ENCODE results near the gene IFT122.
"Not testable (repeated sequence)": the region's sequence is repeated elsewhere in the genome, so short reads cannot be mapped to it uniquely, and the experiment has no call there.

Gene IFT122

DNA sequence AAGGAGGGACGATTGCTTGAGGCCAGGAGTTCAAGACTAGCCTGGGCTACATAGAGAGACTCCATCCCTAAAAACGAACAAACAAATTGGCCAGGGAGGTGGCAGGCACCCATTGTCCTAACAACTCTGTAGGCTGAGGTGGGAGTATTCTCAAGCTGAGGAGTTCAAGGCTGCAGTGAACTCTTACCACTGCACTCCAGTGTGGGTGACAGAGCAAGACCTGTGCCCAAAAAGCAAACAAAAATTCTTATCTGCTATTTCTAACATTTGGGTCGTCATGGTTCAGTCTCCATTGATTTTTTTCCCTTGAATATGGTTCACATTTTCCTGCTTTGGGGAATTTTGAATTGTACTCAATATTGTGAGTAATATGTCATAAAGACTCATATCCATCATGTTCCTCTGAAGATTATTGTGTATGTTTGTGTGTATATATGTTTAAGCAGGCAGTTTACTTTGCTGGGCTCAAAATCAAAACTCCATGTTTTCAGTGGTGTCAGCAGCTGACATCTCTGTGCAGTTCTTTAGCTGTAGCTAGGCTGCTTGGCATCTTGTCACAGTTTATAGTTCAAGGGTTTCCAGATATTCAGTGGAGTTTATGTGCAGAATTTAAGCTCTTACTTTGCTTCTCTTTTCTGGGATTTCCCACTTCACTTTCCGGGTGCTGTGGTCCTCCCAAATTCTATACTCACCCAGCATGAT is 33.2 kb downstream of the IFT122 start:
- no peak for DNase-seq (ENCODE audit: low read depth)

DNA sequence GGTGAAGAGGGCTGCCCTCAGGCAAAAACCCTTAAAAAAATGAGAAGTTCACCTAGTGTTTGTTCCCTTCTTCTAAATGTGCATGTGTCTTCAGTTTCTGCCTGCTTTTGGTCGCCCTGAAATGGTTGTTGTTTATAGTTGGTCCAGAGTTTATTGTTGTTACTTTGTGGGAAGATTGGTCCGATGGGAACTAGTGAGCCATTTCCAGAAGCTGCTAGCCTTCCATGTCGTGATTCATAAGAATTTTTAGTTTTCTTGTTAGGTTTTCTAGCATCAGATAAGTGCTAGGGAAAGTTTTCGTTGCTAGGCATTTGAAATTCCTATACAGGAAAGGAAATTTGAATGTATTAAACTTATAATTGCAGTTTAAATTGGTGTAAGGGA is 33.7 kb downstream of the IFT122 start:
- no peak for DNase-seq (ENCODE audit: low read depth)

DNA sequence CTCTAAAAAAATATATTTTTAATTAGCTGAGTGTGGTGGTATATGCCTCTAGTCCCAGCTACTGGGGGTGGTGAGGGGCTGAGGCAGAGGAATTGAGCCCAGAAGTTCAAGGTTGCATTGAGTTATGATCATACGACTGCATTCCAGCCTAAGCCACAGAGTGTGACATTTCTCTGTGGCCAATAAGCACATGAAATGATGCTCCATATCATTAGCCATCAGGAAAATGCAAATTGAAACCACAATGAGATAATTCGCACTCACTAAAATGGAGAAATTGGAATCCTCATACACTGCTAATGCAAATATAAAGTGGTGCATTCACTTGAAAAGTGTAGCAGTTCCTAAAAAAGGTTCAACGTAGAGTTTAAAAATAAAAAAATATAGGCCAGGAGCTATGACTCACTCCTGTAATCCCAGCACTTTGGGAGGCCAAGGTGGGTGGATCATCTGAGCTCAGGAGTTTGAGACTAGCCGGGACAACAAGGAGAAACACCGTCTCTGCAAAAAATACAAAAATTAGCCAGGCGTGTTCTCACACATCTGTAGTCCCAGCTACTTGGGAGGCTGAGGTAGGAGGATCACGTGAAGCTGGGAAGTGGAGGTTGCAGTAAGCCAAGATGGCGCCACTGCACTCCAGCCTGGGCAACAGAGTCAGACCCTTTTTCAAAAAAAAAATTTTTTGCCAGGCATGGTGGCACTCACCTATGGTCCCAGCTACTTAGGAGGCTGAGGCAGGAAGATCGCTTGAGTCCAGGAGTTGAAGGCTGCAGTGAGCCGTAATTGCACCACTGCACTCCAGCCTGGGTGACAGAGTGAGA is 35.2 kb downstream of the IFT122 start:
- DNase-seq (ENCODE audit: low read depth) = no peak

DNA sequence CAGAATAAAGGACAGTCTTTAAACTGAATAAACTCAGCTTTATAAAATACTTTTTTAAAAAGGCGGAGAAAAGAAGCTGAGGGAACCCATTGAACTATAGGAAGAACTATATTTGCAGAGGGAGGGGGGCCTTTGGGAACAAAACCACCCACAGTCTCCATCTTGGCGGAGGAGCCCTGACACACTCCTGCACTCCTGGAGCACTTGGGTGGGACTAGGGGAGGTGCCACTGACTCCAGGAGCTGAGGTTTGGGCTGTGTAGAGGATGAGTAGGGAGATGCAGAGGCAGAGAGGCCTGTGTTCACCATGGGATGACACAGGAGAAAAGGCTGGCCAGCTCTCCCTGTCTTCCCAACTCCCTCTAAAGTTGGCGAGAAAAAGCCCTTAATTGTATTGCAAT is 35.8 kb downstream of the IFT122 start:
- no peak for DNase-seq (ENCODE audit: low read depth)

DNA sequence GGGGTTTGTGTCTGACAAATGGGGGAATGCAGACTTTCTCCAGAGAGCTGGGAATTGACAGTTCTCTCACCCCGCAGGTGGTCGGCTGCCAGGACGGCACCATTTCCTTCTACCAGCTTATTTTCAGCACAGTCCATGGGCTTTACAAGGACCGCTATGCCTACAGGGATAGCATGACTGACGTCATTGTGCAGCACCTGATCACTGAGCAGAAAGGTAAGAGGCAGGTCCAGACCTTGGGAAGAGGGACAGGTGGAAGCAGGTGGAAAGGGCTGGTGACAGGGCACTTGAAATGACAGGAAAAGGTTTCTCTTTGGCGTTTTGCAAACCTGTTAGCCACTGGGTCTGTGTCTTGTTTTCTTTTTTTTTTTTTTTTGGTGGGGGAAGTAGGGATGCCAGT is 36.6 kb downstream of the IFT122 start:
- no peak for DNase-seq (ENCODE audit: low read depth)

DNA sequence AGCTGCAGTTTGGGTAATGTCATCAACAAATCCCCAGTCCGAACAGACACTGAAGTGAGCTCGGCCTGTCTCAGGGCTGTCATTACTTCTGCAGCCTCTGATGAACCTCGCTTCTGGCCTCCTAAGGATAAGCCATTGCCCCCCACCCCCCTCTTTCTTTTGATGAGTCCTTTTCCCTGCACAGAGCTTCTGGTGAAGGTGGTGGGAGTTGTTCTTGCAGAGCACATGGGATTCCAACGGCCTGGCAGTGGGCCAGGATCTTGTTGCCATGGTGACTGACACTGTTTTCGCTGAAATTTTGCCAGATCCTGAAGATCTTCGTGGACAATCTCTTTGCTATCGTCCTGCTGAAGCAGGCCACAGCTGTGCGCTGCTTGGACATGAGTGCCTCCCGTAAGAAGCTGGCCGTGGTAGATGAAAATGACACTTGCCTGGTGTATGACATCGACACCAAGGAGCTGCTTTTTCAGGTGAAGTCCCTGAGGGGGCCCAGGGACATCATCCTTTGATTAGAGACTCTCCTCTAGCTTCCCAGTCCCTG is 41.3 kb downstream of the IFT122 start:
- DNase-seq (ENCODE audit: low read depth) = not testable (repeated sequence)

DNA sequence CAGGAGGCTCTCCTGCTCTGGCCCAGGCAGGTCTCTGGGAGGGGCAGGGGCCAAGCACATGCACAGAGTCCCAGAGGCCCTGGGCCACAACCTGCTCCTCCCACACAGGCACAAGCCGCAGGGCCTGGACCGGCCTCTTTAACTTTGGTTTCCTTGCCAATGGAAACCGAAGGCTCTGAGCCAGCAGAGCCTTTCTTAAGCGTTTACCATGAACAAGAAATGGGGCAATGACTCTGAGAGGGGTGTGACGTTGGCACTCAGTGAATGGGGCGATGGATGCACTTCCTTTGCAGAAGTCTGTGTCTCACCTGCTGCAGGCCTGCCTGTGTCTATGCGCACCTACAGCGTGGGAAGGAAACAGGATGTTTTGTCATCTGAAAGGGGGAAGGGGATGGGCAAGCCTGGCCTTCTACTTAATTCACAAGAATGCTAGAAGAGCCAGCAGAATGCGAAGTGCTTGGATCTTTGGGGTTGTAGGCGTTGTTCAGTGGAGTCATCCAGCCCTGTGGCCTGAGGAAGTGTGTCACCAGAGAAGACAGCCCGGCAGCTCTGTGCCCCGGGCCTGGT is 41.8 kb downstream of the IFT122 start:
- peak; percentile 43 for DNase-seq (ENCODE audit: low read depth)

DNA sequence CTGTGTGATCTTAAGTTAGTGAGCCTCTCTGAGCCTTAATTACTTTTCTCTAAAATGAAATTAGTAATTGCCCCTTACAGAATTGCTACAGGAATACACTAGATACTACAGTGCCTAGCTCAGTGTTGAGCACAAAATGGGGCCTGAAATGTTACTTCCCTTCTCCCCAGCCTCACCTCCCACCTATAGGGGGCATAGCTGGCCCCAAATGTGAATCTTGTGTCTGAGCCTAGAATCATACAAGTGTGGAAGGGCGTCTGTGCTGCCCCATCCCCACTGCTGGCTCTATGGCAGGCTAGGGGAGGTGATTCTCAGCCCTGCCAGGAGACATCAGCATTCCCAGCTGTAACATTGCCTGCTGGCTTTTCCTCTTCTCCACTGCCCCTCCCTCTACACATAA is 42.7 kb downstream of the IFT122 start:
- no peak for DNase-seq (ENCODE audit: low read depth)

DNA sequence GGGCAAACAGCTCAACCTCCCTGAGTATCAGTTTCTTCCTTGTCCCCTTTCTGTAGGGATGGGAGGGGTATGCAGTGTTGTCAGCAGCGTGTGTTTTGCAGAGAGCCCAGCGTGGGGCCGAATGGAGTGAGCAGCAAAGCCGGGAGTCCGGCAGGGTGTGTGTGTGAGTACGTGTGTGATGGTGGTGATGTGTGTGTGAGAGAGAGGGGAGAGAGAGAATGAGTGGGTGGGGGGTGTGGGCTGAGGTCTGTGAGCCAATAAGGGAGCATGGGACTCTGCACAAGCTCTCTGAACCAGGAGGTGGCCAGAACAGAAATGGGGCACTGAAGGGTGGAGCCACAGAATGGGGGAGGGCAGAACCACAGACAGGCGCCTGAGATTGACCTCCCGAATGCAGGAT is 43.8 kb downstream of the IFT122 start:
- DNase-seq (ENCODE audit: low read depth) = no peak

DNA sequence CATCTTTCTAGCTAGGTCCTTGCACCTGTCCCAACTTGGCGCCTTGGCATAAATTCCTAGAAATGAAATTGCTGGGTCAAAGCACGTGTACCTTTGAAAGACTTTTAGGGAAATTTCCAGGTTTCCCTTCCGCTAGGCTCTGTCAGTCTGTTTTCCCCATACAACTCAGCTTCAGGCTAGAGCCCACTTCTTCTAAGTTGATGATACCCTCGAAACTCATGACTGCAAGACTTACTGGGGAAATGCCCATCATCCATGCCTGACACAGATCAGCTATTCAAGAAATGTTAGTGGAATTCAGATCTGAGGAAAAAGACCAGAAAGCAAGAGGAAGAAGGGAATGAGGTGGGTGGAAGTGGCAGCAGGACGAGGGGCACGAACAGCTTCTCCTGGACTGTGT is 45.1 kb downstream of the IFT122 start:
- not testable (repeated sequence) for DNase-seq (ENCODE audit: low read depth)

DNA sequence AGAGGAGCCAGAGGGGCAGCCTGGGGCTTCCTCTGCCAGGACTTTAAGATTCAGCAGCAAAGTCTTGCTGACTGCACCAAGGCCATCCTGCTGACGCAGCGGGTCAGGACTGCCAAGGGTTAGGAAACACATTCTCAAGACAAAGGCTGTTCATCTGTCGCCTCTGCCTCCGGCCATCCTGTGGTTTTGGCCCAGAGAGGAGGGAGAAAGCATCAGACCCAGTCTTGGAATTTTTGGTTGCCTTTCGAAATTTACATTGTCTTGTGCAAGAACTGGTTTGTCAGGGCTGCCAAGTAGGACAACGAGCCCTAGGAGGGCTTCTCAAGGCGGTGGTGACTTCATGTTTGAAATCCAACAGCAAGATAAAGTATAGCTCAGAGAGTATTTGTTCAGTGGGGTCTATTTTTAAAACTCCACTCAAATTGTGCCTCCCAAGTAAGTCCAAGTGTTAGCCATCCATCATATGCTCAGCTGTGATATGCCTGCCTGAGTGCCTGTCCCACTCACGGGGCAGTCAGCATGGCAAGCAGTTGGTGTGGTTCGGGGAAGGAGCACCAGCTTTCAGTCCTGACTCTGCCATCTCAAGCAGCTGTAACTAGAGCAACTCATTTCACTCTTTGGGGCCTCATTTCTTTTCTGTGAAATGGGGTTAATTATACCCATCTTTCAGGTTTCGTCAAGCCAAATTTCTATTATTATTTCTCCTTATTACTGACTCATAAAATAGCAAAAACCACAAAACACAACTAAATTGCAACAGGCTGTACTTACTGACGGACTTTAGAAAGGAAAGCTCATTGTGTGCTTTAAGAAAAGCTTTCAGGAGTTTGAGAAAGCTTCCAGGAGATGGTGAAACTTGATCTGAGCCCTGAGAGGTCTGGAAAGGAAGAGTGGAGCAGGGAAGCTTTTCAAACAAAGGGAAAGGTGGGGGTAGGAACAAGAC is 46.0 kb downstream of the IFT122 start:
- peak; percentile 96 for DNase-seq (ENCODE audit: low read depth)

DNA sequence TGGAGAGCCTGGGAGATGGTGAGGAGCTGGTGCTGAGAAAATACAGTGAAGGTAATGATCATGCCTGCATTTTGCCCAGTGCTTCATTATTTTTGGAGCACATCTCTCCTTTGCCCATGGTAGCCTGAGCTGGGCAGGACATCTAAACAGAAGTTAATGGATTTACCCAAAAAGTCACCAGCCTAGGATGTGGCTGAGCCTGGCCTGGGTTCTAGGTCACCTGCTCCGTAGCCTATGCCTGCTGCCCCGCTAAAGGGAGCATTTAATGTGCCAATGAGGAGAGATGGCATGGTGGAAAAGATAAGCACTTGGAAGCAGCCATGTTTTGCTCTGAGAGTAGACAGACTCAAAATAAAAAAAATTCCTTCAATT is 46.6 kb downstream of the IFT122 start:
- DNase-seq (ENCODE audit: low read depth) = no peak

DNA sequence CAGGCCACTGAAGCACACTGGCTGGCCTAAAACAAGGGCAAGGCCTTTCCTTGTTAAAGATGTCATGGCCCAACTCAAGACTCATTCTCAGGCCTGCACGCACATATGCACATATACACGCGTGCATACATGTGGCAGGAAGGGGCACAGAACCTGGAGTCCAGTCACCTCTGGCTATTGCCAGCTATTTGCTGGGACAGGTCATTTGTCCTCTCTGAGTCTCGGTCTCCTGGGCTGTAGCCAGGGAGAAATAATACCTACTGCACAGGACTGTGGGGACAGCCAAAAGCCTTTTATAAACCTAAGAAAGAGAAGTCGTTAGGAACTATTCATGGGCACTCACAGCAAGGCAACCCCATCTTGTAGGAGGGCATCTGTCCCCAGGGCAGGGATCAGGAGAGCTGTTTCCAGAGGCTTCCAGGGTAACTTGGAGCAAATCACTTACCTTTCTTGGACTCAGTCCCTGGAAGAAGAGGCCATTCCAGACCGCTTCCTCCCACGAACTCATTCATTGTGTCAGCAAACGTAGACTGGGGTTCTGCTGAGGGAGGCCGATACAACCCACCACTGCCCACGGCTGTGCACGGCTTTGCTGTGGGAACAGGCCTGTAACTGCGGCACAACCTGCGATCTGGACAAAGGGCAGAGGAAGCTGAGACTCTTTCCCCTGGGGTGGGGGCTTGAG is 47.3 kb downstream of the IFT122 start:
- DNase-seq (ENCODE audit: low read depth) = no peak

DNA sequence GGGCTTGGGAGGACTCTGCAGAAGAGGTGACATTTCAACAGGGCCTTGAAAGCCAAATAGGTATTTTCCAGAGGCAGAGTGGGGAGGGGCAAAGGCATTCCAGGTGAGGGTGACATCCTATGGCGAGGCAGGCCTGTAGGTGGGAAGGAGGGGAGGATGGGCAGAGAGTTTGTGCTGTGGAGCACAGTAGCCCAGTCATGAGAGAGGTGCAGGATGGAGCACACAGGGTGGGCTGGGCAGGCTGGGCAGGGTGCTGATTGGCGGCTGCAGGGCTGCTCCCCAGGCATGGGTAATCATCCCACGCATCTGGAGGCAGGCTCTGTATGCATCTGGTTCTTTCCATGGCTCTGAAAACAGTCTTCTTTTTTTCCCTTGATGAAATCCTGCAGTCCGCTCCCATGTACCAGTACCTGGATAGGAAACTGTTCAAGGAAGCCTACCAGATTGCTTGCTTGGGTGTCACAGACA is 47.9 kb downstream of the IFT122 start:
- DNase-seq (ENCODE audit: low read depth) = not testable (repeated sequence)

DNA sequence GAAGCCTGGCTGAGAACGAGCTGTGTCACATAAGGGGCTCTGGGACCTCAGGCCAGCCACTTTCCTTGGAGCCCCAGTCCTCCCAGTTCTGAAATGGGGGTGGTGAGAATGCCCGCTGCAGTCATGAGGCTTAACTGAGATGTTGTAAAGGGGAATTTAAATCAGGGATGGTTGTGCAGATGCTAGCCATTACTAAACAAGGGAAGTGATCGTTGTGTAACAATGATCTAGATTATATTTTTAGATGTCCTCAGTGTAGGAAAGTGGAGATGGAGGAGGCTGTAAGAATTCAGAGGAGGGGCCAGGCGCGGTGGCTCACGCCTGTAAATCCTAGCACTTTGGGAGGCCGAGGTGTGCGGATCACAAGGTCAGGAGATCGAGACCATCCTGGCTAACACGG is 49.2 kb downstream of the IFT122 start:
- not testable (repeated sequence) for DNase-seq (ENCODE audit: low read depth)

DNA sequence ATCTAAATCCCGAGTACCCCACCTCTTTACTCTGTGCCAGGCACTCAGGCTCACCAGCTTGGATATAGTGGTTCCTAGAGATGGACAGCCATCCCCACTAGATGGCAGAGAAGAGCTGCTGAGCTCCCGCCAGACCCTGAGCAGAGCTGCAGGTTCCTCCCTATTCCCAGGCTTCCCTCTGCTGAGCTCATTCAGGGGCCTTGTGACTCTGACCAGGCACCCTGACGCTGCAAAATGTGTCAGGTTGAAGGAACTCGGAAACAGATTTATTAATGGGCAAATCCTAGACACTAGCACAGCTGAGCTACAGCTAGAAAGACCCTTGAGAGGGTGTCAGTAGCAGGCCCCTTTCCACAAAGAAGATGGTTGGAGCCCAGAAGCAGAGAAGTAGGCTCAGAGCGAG is 50.2 kb downstream of the IFT122 start:
- DNase-seq (ENCODE audit: low read depth) = peak; percentile 89

DNA sequence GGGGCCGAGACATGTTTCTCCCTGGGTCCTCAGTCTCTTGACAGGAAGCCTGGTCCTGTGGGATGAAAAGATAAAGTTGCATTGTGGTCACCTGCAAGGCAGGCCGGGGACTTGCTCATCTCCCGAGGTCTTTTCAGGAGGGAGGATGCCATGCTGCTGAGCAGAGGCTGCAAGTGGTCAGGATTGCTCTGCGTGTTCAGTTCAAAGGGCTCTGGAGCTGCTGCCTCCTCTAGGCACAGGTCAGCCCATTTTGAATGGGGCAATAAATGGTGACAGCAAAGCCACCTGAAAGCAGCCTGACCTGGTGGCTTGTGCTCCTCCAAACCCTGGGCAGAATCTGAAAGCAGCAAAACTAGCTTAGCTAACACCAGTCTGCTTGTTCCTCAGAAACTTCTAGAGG is 51.1 kb downstream of the IFT122 start:
- DNase-seq (ENCODE audit: low read depth) = not testable (repeated sequence)

DNA sequence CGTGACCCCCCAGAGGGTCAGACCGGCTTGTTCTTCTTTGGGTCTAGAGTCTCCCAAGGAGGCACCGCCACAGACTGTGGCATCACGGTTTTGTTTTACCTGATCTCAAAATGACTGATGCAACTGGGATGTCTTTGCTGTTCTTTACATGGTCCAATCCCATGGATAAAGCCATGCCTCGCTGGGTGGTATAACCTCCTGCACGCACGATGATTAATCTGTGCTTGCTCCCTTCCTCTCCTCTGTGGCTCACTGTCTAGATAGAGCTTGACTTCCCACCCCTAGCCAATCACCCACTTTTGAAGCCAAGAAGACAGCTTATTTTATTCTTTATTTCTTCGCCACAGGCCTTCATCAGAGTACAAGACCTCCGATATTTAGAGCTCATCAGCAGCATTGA is 51.8 kb downstream of the IFT122 start:
- DNase-seq (ENCODE audit: low read depth) = peak; percentile 5

DNA sequence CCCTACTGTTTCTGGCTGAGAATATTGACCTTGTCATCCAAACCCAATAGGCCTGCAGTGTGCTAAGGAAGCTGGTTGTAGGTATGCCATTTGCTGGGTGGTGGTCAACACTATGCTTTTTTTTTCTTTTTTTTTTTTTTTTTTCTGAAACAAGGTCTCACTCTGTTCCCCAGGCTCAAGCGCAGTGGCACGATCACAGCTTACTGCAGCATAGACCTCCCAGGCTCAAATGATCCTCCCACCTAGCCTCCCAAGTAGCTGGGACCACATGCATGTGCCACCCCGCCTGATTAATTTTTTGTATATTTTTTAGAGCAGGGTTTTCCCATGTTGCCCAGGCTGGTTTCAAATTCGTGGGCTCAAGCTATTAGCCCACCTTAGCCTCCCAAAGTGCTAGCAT is 52.7 kb downstream of the IFT122 start:
- DNase-seq (ENCODE audit: low read depth) = no peak

DNA sequence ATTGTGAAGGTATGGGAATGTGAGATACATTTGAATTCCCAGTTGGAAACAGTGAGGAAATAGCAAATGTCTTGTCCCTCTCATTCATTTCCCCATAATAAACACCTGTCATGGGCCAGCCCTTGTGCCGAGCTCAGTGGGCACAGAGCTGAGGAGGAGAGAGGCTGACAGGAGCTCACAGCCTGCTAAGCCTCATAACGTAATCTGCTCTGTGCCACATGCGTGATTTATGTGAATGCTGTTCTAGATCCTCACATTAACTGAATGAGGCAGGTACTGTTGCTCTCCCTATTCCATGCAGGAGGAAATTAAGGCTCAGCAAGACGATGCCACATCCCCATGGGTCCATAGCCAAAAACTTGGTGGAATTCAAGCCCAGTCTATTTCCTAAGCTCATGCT is 53.2 kb downstream of the IFT122 start:
- no peak for DNase-seq (ENCODE audit: low read depth)

DNA sequence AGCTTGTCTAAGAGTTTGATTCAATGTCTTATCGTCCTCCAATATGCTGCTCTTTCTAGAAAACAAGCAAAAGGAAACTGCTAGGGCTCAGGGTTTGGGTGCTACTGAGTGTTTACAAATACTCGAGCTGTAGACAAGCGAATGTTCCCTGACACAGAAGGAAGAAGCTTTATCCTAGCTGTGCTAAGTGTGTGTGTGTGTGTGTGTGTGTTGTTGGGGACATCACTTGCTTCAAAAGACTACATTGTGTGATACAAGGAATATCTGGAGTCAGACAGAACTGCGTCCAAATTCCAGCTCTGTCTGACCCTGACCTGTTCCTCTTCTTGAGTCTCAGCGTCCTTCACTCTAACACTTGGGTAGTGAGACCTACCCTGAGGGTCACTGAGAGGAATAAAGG is 54.5 kb downstream of the IFT122 start:
- DNase-seq (ENCODE audit: low read depth) = not testable (repeated sequence)
